Stimulated activated CD8-positive, alpha-beta memory T cell treated with anti-CD3 and anti-CD28 coated beads, Interleukin-7, amount 100 ng/mL, for 48 hours (primary cell): ENCODE data around the gene KLK14.
A peak's percentile ranks its signal among the peaks of the same experiment; 100 is the strongest.

Experiments used
- DNase-seq, 2 donors: peaks; one replicate each; pipeline ENCODE4 v3.0.0-alpha.2; 2020; ENCODE audit warnings: low read depth in 1 of 2; ENCODE audit errors: extremely low read depth in 1 of 2

KLK14 gene

DNA sequence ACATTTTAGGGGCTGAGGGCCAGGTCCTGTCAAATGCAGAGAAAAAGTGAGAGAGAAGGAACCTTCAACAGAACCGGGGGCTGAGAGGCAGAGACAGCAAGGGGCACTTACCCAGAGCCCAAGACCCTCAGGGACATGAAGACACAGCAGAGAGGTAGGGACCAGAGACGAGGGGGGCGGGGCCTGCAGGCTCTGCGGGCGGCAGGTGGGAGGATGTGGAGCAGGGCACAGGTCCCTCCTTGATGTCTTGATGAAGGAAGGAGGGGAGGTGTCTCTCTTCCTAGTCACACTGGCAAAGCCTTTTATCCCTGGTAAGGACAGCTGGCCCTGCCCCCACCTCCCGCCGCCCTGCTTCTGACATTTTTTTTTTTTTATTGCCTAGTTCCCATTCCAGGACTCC lies at the start of gene KLK14:
Gene KLK14, minus strand, starts transcription at position 277 of the 400 bp plus-strand sequence. Its CDS starts 273 bp downstream, at position 4.
- DNase-seq = no peak

DNA sequence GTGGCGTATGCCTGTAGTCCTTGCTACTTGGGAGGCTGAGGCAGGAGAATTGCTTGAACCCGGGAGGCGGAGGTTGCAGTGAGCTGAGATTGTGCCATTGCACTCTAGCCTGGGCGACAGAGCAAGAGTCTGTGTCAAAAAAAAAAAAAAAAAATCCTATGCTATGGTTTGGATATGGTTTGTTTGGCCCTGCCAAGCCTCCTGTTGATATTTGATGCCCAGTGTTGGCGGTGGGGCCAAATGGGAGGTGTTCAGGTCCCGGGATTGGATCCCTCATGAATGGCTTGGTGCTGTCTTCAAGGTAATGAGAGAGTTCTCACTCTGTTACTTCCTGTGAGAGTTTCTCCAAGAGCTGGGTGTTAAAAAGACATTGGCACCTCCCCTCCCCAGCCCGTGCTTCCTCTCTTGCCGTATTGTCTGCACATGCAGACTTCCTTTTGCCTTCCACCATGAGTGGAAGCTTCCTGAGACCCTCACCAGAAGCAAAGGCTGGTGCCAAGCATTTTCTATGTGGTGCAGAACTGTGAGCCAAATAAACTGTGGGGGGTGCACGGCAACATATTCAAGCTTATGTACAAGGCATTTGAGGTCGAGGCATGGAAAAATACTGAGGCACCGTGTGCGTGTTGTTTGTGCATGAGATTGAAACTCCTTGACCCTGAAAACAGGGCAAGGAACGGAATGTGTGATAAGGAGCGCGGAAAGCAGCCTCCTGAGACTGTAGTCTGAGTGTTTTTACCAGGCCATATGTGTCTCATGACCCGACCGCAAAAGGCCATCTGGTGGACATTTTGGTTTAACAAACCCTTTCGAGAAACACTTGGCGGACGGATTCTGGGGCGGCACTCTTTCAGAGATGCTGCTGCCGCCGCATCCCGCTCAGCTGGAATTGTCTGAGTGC lies 49.3 kb upstream of the KLK14 start:
- DNase-seq = peak in 1 of 2 donors; percentile 14

- no peak for DNase-seq
These were observed 47.0 kb upstream of the KLK14 start for GRCh38 chr19:51129716-51130115.

DNA sequence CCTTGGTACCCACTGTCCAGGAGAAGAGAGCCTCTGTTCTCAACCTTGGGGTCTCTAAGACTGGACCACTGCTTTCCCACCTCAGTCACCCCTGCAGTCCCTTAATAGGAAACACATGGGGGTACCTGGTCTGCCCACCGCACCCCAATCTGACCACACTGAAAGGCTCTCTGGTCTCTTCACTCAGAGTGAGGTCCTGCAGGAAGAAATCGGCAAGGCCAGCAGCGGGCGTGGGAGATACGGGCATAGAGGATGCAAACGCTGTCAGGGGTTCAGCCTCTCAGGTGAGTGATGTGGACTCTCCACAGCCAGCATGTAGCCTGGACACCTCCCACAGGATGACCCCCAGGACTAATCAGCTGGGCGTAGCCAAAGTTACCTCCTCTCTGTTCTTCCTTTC lies 45.5 kb upstream of the KLK14 start:
- DNase-seq = no peak

DNA sequence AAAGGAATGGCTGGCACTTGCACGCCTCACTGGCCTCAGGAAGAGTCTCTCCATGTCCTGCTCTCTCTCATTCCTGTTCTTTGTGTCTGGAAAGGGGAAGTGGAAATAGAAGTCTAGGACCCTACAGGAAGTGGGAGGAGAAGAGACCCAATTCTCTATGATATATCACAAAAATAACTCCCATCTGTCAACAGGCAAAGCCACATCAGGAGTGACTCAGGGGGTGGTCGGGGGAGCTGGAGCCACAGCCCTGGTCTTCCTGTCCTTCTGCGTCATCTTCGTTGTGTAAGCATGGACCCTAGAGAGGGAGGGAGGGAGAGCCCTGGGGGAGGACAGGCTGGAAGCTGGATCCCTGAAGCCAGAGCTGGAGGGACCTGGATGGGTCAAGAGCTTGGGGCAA lies 45.1 kb upstream of the KLK14 start:
- peak in 1 of 2 donors; percentile 40 for DNase-seq

DNA sequence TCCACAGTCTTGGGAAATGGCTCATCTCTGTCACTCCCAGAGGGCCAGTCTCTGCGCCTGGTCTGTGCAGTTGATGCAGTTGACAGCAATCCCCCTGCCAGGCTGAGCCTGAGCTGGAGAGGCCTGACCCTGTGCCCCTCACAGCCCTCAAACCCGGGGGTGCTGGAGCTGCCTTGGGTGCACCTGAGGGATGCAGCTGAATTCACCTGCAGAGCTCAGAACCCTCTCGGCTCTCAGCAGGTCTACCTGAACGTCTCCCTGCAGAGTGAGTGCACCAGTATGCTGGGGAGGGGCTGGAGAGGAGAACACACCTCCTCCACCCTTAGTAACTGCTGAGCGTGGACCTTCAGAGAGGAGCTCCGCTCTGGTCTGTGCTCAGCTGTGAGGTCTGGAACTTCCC lies 44.3 kb upstream of the KLK14 start:
- no peak for DNase-seq

DNA sequence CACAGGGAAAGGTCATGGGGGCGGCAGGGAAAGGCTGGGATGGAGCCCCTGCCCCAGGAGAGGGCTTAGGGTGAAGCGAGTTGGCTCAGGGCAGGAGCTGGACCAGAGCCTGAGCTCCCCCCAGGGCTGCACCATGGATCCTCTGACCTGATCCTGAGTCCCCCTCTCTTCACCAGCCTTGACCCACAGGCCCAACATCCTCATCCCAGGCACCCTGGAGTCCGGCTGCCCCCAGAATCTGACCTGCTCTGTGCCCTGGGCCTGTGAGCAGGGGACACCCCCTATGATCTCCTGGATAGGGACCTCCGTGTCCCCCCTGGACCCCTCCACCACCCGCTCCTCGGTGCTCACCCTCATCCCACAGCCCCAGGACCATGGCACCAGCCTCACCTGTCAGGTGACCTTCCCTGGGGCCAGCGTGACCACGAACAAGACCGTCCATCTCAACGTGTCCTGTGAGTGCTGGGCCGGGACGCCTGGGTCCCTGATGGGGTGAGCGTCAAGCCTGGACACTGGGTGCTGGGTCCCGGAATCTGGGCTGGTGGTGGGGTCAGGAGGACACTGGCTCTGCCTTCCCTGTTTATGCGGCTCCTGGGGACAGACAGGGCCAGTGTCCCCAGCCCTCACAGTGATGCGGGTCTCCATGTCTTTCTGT lies 42.9 kb upstream of the KLK14 start:
- no peak for DNase-seq

DNA sequence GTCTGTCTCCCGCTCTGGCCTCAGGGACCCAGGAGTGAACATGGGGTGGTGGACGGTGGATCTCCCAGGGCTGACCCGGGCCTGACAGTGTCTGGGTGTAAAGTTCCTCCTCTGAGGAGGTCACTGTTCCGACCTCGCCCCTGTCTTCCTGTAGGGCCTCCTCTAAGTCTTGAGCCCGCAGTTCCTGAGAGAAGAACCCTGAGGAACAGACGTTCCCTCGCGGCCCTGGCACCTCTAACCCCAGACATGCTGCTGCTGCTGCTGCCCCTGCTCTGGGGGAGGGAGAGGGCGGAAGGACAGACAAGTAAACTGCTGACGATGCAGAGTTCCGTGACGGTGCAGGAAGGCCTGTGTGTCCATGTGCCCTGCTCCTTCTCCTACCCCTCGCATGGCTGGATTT lies 42.0 kb upstream of the KLK14 start, which contains the start of gene SIGLEC9:
Gene SIGLEC9, plus strand, starts transcription at position 178 of the 400 bp plus-strand sequence. Its CDS starts 69 bp downstream, at position 247.
- DNase-seq = no peak

DNA sequence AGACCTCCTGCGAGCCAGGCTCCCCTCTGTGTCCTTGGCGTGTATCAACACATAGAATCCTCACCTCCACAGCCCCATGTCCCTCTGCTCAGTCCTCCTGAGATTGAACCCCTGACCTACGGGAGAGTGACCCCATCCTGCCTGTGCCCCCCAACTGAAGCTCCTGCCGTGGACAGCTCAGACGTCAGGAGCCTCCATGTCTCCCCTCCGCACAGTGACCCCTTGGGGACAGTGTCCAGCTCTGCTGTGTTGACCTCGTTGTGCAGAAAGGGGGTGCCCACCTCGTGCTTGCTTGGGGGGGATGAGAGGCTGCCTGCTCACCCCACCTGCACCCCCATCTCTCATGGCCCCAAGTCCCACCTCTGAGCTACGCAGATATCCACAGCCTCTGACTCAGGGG lies 41.5 kb upstream of the KLK14 start:
- no peak for DNase-seq

- no peak for DNase-seq
These were observed 41.1 kb upstream of the KLK14 start for GRCh38 chr19:51123802-51124201.

- no peak for DNase-seq
These were observed 40.7 kb upstream of the KLK14 start for GRCh38 chr19:51123381-51123800.

GRCh38 chr19:51122112-51122981 lies 39.7 kb upstream of the KLK14 start:
- DNase-seq = no peak

DNA sequence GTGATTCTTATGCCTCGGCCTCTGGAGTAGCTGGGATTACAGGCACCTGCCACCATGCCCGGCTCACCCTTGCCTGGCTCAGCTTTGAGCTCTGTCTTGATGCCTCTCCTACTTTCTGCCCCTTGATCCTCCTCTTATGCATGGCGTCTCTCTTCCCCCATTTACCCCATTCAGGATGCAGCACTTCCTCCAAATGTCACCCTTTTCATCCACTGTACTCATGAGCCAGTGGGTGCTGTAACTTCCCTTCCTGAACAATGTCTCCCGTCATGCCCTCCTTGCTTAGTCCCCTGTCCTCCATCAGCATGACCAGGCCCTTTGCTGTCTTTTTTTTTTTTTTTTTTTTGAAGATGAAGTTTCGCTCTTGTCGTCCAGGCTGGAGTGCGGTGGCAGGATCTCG lies 38.6 kb upstream of the KLK14 start:
- DNase-seq = no peak

- no peak for DNase-seq
These were observed 37.5 kb upstream of the KLK14 start for GRCh38 chr19:51120160-51120559.

DNA sequence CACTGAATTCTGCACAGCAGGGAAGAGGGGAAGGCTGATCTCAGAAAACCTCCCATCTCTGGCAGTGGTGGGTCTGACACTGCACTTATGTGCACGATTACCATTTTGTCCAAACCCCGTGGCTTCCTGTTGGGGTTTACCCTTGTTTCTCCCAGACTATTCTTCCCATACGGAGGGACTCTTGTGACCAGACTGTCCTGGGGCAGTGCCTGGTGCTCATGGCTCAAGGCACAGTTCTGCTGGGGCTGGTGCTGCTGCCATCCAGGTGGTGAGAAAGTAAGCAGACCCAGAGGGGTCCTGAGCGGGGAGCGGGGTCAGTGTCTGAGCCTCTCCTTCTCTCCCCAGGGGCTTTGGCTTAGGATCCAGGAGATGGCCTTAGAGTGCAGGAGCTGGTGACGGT lies 36.9 kb upstream of the KLK14 start:
- no peak for DNase-seq

DNA sequence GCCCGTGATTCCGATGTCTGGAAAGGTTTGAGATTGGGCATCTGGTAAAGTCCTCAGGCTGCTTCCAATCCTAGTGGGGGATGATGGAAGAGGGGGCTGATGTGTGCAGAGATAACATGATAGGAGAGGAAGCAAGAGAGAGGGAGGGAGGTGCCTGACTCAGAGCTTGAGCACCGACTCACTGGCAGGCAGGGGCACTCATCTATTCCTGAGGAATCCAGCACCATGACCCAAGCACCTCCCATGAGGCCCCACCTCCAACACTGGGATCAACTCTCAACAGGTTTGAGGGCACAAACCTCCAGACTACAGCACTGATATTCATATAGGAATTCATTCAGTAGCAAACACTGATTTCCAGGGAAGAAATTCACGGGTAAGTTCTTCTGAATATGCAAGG lies 36.4 kb upstream of the KLK14 start:
- DNase-seq = no peak

- DNase-seq = no peak
These were observed 34.1 kb upstream of the KLK14 start for GRCh38 chr19:51116736-51117286.

DNA sequence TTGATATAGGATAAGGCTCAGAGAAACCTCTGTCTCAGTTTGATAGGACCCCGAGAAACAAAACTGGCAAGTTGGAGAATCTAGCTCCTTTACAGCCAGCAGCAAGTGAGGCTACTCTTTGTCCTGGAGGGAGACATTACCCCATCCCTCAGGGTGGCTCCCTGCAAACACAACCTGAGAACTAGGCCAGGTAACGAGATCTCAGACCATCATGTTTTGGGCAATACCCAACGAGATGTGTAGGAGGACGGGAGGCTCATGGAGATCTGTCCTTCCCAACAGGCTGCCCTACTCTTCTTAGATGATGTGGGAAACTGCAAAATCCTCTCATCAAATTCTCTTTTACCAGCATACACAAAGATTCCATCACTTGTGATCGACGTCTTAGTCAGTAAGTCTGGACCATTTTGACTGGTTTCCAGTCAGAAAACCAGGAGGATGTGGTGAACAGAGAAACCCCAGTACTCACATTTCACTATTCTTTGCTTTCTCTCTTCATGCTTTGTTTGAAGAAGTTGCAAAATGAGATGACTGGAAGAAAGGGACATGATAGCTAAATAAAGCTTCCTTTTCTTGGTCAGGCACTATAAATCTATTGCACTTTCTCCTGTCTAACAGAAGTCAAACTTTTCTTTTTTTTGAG lies 31.5 kb upstream of the KLK14 start:
- no peak for DNase-seq

GRCh38 chr19:51111606-51112005 lies 28.9 kb upstream of the KLK14 start:
- no peak for DNase-seq

- no peak for DNase-seq
These were observed 27.9 kb upstream of the KLK14 start for GRCh38 chr19:51110666-51110971.

GRCh38 chr19:51108805-51109146 lies 26.1 kb upstream of the KLK14 start:
- DNase-seq = no peak
